HEK293T (cell line): ENCODE data around the gene RHOB.

ENCODE experiments used
- CTCF ChIA-PET: fragments of 350-600 bp; formaldehyde crosslinking; extraction: SDS; loops from one replicate; lab custom pipeline; 2021; ENCODE audit warnings: antibody characterized with exemption, inconsistent platforms; lab: Yijun Ruan, JAX
- POLR2A ChIA-PET: fragments of 350-600 bp; formaldehyde crosslinking; extraction: SDS; loops from one replicate; lab custom pipeline; 2020; ENCODE audit warnings: antibody characterized with exemption, inconsistent platforms; lab: Yijun Ruan, JAX
- DNase-seq: peaks from one replicate; pipeline ENCODE4 v3.0.0; 2012; ENCODE audit warnings: mixed read lengths; ENCODE audit errors: extremely low spot score
- ARNT ChIP-seq: fragments of 450-650 bp; IDR thresholded peaks from 2 replicates; pipeline ENCODE4 v1.6.1; 2017; ENCODE audit warnings: mild to moderate bottlenecking
- BHLHE40 ChIP-seq: fragments of 450-650 bp; IDR thresholded peaks from 2 replicates; pipeline ENCODE4 v1.6.1; 2016; ENCODE audit warnings: mild to moderate bottlenecking, moderate library complexity, borderline replicate concordance
- CTBP1 ChIP-seq: fragments of 450-650 bp; IDR thresholded peaks from 2 replicates; pipeline ENCODE4 v1.6.1; 2016; ENCODE audit warnings: borderline replicate concordance
- ELF4 ChIP-seq: fragments of 450-650 bp; IDR thresholded peaks from 2 replicates; pipeline ENCODE4 v1.6.1; 2017; ENCODE audit warnings: antibody characterized with exemption
- FOXA1 ChIP-seq: fragments of 450-650 bp; IDR thresholded peaks from 2 replicates; pipeline ENCODE4 v1.6.1; 2016; ENCODE audit warnings: mild to moderate bottlenecking
- FOXK2 ChIP-seq: fragments of 450-650 bp; IDR thresholded peaks from 2 replicates; pipeline ENCODE4 v1.6.1; 2016; ENCODE audit warnings: mild to moderate bottlenecking
- FOXM1 ChIP-seq: fragments of 450-650 bp; IDR thresholded peaks from 2 replicates; pipeline ENCODE4 v1.6.1; 2017; ENCODE audit warnings: mild to moderate bottlenecking, borderline replicate concordance
- HDGF ChIP-seq: fragments of 450-650 bp; IDR thresholded peaks from 2 replicates; pipeline ENCODE4 v1.6.1; 2017; ENCODE audit warnings: antibody characterized with exemption, borderline replicate concordance
- L3MBTL2 ChIP-seq: fragments of 450-650 bp; conservative IDR thresholded peaks from 2 replicates; pipeline ENCODE4 v1.6.1; 2016; ENCODE audit warnings: mild to moderate bottlenecking
- LEF1 ChIP-seq: fragments of 450-650 bp; IDR thresholded peaks from 2 replicates; pipeline ENCODE4 v1.6.1; 2017; ENCODE audit warnings: mild to moderate bottlenecking, borderline replicate concordance
- NFRKB ChIP-seq: fragments of 450-650 bp; IDR thresholded peaks from 2 replicates; pipeline ENCODE4 v1.6.1; 2016; ENCODE audit warnings: mild to moderate bottlenecking, moderate library complexity
- PKNOX1 ChIP-seq: fragments of 450-650 bp; IDR thresholded peaks from 2 replicates; pipeline ENCODE4 v1.6.1; 2016
- SP1 ChIP-seq: fragments of 450-650 bp; IDR thresholded peaks from 2 replicates; pipeline ENCODE4 v1.6.1; 2017
- SUZ12 ChIP-seq: fragments of 450-650 bp; IDR thresholded peaks from 2 replicates; pipeline ENCODE4 v1.6.1; 2016; ENCODE audit warnings: mild to moderate bottlenecking
- TARDBP ChIP-seq: fragments of 450-650 bp; IDR thresholded peaks from 2 replicates; pipeline ENCODE4 v1.6.1; 2016
- ZNF384 ChIP-seq: fragments of 450-650 bp; IDR thresholded peaks from 2 replicates; pipeline ENCODE4 v1.6.1; 2016

RHOB gene

GRCh38 chr2:20471902-20472559 is 25.2 kb downstream of the RHOB start:
- no peak for DNase-seq
- ChIA-PET POLR2A (interaction anchor here (0.9 kb wide), 2 partner anchors 24 kb away, joined by 3 read pairs; no protein-coding TSS in a partner anchor), CTCF (no interaction called here)
- TF ChIP-seq FOXA1 (no peak), FOXM1 (no peak), PKNOX1 (no peak), SP1 (no peak), NFRKB (no peak), L3MBTL2 (no peak), LEF1 (no peak), CTBP1 (no peak), FOXK2 (no peak)

GRCh38 chr2:20472569-20472968 is 25.7 kb downstream of the RHOB start:
- no peak for TF ChIP-seq ZNF384
- DNase-seq: no peak
- CTCF ChIA-PET: no interaction called here
- POLR2A ChIA-PET: interaction anchor here (0.8 to 0.9 kb wide), 3 partner anchors 24 to 26 kb away, joined by 3 to 4 read pairs (median 3); partner anchors contain the start of gene RHOB

DNA sequence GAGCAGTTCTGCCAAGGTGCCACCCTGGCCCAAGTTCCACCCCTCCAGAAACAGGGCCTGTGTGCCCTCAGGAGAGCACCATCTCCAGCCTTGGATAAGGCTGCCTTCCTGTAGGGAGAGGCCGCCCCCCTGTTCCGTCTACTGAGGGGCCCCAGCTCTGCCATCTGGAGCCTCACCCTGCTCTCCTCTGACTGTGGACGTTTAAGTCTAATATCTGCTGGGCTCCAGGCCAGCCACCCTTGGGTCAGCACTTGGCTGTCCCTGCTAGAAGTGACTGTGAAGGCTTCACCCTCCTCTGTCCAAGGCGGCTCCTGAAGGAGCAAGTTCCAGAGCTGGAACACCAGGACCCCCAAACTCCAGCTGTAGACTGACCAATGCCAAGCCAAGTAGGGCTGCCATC is 26.3 kb downstream of the RHOB start:
- ChIA-PET CTCF (no interaction called here), POLR2A (interaction anchor here (0.8 to 0.9 kb wide), 2 partner anchors 26 kb away, joined by 3 to 4 read pairs; partner anchors contain the start of gene RHOB)
- DNase-seq: no peak
- no peak for TF ChIP-seq L3MBTL2
- no peak for TF ChIP-seq NFRKB
- no peak for TF ChIP-seq SUZ12
- TF ChIP-seq FOXA1: no peak
- TF ChIP-seq HDGF: no peak
- no peak for TF ChIP-seq FOXM1
- TF ChIP-seq FOXK2: no peak
- no peak for TF ChIP-seq CTBP1
- TF ChIP-seq ELF4: no peak
- no peak for TF ChIP-seq ARNT
- no peak for TF ChIP-seq ZNF384
- TF ChIP-seq BHLHE40: no peak
- no peak for TF ChIP-seq PKNOX1
- no peak for TF ChIP-seq LEF1
- no peak for TF ChIP-seq SP1
- TF ChIP-seq TARDBP: no peak

DNA sequence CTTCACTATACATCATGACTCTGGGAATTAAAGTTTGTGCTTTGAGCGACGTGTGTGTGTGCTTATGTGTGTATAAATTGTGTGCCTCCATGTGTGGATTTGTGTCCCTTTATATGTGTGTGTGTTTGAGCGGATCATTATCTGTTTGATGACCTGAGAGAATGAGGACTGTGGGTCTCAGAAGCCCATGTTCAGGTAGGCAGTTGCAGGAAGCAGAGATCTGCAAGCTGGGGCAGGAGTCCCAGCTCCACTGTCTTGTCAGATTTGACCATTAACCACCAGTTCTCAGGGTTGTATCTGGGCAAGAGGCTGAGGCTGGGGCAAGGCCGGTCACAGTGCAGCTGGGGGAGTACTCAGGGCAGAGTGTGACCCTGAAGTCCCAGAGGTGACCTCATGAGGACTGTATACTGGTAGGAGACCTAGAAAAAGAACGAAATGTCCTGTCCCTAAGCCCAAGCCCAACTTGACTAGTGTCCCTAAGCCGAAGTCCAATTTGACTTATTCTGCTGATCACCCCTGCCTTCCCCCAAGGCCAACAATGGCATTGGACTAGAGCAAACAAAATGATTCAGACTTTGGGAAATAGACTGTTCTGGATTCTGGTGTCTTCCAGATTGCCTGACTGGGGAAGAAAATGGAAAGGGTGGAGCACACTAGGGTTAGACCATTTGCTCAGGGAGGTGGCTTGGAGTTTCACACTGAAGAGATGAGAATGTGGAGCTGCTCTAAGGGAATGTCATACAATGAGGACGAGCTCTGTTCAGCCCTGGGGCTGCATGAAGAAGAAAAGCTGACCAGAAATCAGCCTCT is 28.1 kb downstream of the RHOB start:
- POLR2A ChIA-PET: interaction anchor here (1.1 kb wide), 1 partner anchor 17 kb away, joined by 3 read pairs; no protein-coding TSS in a partner anchor
- no peak for TF ChIP-seq ARNT
- no peak for TF ChIP-seq SP1
- no peak for TF ChIP-seq HDGF
- TF ChIP-seq CTBP1: no peak
- TF ChIP-seq BHLHE40: no peak
- no peak for TF ChIP-seq TARDBP
- TF ChIP-seq ZNF384: no peak
- no peak for TF ChIP-seq FOXA1
- TF ChIP-seq PKNOX1: no peak
- no peak for TF ChIP-seq LEF1
- TF ChIP-seq L3MBTL2: no peak
- no peak for TF ChIP-seq FOXK2
- TF ChIP-seq SUZ12: no peak
- no peak for TF ChIP-seq ELF4
- no peak for TF ChIP-seq FOXM1
- TF ChIP-seq NFRKB: no peak
- no peak for DNase-seq
- CTCF ChIA-PET: interaction anchor here (0.7 kb wide), 1 partner anchor 36 kb away, joined by 3 read pairs; no protein-coding TSS in a partner anchor

DNA sequence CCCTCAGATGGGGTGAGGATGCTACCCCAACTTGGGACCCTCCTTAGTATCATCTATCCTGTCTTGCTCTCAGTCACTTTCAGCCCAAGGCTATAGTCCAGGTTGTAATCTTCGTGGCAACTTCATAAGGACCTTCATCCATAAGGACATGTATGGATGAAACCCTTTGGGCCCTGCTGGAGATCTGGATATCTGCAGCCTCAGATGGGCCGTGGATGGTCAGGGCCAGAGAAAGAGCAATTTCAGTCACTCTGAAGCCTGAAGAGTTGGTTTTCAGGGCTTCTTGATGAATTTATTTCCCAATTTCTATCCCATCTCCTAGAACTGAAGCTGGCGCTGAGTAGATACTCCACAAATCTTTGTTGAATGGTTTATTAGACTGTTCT is 28.7 kb downstream of the RHOB start:
- no peak for DNase-seq
- POLR2A ChIA-PET: interaction anchor here (1.1 kb wide), 1 partner anchor 18 kb away, joined by 3 read pairs; no protein-coding TSS in a partner anchor
- CTCF ChIA-PET: interaction anchor here (0.7 kb wide), 1 partner anchor 36 kb away, joined by 3 read pairs; no protein-coding TSS in a partner anchor
- TF ChIP-seq TARDBP (no peak), LEF1 (no peak), CTBP1 (no peak), ELF4 (no peak), FOXA1 (no peak), HDGF (no peak), FOXK2 (no peak), SUZ12 (no peak), ZNF384 (no peak), PKNOX1 (no peak), ARNT (no peak), FOXM1 (no peak), NFRKB (no peak), BHLHE40 (no peak), L3MBTL2 (no peak), SP1 (no peak)
